ENCODE measurements around the gene CHMP4B.

The CHMP4B gene

GRCh38 chr20:33840759-33841435 lies 29.7 kb downstream of the CHMP4B start:
- DNase-seq (ENCODE audit: low read depth), result no peak

GRCh38 chr20:33841436-33841799 lies 30.3 kb downstream of the CHMP4B start:
- no peak for DNase-seq (ENCODE audit: low read depth)

DNA sequence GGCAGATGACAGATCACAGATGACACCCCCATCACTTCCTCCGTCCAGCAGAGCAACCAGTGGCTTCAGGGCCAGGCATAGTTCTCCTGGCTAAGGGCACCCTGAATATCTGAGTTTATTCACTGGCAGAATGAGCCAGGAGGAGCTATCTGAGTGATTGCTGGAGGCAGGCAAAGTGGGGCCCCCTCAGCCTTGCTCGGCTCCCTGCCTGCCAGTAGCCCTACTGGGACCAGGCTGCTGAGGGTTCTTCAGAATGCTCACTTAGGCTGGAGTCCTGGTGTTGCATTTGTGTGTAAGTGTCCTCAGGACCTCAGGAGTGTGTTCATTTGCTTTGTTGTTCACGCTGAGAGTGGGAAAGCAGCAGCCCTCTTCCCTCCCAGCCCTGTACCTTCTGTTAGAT lies 31.2 kb downstream of the CHMP4B start:
- no peak for DNase-seq (ENCODE audit: low read depth)

DNA sequence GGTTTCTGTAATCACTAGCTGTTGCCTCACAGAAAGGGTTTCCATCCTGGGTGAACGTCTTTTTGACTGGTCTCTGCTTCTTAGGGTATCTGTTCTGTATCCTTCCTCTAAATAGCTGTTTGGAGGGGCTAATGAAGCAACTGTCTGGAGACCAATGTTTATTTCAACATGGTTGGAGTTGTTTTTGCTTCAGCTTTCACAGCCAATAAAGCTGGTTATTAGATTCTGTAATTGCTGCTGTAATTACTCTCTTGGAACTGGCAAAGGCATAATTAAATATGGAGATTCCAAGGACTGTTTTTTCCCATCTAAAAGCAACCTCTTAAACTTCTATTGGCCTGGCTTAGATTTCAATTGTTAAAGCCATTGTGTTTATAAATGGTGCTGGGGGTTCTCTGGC lies 31.9 kb downstream of the CHMP4B start:
- DNase-seq (ENCODE audit: low read depth), result no peak

DNA sequence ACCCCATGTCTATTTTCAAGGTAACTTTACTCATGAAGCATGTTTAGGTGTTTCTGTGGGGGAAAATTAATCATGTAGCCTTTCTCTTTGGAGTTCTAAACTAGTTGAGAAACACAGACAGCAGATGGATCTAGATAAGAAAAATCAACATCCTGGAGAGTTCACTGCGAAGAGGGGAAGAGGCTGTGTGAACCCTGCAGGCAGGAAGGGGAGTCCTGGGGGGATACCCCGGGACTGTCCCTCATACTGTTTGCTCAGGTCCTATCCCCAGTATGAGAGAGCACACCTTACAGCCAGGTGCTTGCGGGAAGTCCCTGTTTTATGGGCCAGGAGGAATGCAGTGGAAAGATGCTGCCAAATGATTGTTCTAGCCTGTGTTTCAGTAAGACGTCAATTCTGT lies 32.7 kb downstream of the CHMP4B start:
- DNase-seq (ENCODE audit: low read depth), result no peak

- DNase-seq (ENCODE audit: low read depth), result no peak
These were observed 35.3 kb downstream of the CHMP4B start for GRCh38 chr20:33846291-33846935.

DNA sequence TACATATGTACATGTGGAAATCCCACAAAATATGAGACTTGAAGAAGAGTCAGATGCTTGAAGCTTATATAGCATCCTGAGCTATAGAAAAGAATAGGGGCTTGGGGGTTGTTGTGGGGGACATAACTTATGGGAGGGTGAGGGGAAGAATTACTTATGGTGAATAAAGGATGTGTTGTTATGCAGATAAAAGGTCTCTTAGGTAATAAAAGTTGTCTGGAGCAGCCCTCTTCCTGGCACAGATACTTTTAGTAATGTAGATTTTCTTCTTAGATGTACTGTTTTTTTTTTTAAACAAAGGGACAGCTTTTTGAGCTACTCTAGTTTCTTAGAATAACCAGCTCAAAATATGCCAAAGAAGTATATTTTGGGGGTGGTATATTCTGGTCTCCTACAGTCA lies 35.9 kb downstream of the CHMP4B start:
- no peak for DNase-seq (ENCODE audit: low read depth)

DNA sequence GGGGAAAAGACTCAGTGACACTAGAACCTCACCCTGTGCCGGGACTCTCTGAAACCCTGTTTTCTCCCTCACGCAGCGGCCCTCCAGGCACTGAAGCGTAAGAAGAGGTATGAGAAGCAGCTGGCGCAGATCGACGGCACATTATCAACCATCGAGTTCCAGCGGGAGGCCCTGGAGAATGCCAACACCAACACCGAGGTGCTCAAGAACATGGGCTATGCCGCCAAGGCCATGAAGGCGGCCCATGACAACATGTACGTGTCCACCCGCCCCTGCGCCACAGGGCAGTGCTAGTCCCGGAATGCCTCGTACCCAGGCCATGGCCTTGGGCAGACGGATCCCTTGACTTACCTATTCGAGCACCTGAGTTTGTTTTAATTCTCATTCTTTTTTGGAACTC lies 37.2 kb downstream of the CHMP4B start:
- DNase-seq (ENCODE audit: low read depth), result no peak

DNA sequence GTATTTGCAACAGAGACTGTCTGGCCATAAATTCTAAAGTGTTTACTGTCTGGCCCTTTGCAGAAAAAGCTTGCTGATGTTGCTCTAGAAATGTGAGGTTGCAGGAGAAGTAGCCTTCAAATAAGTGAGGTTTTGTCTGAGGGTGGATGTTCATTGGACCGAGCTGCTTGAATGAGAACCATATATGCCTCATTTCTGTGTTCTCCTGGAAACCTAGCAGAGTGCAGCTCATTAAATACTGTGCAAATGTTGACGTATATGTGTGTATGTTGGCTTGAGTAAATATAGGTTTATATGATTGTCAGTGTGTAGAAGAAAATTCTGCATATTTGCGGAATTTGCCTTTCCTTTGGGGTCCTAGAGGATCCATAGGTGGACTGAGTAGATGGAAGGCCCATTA lies 39.0 kb downstream of the CHMP4B start:
- no peak for DNase-seq (ENCODE audit: low read depth)

DNA sequence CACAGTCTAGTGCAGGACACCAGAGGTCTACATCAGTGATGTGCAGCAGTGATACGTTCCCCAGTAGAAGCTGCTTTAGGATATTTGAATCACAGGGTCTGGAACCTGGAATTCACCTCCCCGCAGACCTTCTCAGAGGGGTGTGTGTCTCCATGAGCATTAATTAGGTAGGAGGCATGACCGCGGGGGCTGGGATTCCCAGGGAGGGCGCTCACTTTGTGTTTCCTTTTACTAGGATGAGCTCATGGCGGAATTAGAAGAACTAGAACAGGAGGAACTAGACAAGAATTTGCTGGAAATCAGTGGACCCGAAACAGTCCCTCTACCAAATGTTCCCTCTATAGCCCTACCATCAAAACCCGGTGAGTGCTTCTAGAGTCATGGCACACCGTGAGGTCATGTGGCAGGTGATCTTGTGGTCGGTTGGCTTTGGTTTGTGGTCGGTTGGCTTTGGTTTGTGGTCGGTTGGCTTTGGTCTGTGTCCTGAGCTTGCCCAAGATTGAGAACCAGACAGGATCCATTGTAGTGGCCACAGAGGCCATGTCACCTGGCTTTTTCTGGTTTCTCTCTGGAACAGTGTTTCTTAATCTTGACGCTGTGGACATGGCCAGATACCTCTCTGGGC lies 40.8 kb downstream of the CHMP4B start:
- DNase-seq (ENCODE audit: low read depth), result no peak

GRCh38 chr20:33852626-33853506 lies 41.7 kb downstream of the CHMP4B start:
- no peak for DNase-seq (ENCODE audit: low read depth)

DNA sequence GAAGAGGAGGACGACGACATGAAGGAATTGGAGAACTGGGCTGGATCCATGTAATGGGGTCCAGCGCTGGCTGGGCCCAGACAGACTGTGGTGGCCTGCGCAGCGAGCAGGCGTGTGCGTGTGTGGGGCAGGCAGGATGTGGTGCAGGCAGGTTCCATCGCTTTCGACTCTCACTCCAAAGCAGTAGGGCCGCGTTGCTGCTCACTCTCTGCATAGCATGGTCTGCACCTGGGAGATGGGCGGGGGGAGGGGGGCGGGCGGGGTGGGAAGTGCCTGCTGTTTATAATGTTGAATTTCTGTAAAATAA lies 42.3 kb downstream of the CHMP4B start:
- no peak for DNase-seq (ENCODE audit: low read depth)

GRCh38 chr20:33857722-33858563 lies 46.8 kb downstream of the CHMP4B start:
- DNase-seq (ENCODE audit: low read depth), result no peak

DNA sequence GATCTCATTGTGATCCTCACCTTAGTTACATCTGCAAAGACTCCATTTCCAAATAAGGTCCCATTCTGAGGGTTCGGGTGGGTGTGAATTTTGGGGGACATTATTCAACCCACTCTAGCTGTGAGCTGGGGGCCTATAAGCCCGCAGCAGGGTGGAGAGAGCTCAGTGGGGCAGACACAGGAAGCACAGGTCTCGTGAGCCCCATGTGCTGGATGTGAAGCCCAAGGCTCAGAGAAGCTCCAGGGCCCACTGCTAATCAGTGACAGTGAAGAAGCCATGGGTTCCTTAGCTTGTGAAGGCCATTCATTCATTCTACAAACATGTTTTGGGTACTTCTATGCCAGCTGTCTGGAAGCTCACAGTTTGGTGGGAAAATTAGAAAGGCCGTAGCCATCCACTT lies 47.5 kb downstream of the CHMP4B start:
- DNase-seq (ENCODE audit: low read depth), result no peak

DNA sequence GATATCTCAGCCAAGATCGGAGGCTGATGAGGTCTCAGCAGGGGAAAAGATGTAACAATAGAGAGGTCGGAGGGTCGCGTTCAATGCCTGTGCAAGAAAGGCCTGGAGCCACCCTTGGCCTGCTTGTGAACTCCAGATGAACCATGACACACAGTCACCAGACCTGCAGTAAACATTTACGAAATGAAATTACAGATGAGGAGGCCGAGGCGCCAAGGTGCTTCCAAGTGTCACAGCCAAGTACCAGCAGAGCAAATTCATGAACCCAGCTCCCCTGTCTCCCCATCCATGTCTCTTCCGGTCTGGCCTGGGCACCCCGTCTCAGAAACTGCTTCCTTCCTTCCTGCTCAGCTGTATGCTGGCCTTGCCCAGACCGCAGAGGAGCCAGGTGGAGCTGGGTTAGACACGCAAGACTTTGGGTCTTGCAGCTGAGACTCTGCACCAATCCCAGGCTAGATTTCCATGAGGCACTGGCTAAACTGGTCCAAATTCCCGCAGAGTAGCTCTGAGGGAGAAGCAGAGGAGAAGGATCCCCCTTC lies 48.1 kb downstream of the CHMP4B start:
- no peak for DNase-seq (ENCODE audit: low read depth)

DNA sequence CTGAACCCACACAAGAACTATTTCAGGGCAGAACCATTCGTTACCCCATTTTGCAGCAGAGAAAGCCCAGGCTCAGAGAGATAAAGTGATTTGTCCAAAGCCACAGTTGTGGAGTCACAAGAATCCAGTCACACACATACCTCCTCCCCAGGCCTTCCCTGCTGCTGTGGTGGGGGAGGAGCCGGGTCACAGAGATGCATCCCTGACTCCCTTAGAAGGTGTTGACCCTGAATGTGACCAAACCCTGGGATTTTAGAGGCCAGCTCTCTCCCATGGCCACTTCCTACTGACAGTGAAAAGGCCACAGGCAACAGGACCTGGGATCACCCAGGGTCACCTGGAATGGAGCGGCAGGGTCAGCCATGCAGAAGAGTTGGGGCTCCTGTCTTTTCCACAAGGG lies 48.6 kb downstream of the CHMP4B start:
- no peak for DNase-seq (ENCODE audit: low read depth)

DNA sequence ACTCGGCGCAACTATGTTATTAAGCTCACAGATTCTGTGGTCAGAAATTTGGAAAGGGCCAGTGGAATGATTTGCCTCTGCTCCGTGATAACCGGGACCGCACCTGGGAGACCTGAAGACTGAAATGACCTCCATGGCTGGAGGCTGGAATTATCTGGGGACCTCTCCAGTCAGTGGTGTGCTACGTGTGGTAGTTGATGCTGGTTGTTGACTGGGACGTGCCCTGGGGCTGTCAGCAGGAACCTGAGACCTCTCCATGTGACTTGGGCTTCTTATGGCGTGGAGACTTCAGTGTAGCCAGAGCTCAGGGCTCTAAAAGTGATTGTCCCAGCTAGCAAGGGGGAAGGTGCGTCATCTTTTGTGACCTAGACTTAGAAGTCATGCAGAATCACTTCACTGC lies 50.3 kb downstream of the CHMP4B start:
- DNase-seq (ENCODE audit: low read depth), result no peak

DNA sequence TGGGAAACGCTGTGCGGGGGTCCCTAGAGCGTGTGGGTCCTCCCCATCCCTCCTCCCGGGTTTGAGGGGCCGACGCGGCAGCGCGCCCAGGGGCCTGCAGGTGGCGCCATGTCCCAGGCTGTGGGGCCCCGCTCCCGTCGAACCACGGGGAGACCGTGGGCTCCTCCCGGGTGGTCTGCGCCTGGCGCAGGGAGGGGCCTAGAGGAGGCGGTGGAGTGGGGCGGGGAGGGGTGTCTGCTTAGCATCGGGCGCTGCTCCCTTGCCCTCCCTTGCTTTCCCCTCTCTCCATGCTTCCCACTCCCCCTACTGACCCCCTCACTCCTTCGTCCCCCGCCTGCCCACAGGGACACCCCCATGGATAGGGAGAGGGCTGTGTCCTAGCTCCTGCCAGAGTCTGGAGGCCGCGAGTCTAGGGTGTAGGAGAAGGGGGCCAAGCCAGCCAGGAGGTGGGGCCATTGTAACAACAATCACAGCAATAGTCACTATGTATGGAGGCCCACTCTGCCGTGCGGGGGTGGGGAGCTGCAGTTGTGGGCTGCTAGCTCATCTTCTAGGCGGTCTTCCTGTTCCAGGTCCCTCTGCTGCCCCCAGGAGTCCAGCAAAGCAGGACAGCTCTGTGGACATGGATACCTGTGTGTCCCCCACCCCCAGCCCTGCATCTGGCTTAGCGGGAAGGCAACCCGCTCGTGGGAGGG lies 51.7 kb downstream of the CHMP4B start:
- DNase-seq (ENCODE audit: low read depth), result no peak

DNA sequence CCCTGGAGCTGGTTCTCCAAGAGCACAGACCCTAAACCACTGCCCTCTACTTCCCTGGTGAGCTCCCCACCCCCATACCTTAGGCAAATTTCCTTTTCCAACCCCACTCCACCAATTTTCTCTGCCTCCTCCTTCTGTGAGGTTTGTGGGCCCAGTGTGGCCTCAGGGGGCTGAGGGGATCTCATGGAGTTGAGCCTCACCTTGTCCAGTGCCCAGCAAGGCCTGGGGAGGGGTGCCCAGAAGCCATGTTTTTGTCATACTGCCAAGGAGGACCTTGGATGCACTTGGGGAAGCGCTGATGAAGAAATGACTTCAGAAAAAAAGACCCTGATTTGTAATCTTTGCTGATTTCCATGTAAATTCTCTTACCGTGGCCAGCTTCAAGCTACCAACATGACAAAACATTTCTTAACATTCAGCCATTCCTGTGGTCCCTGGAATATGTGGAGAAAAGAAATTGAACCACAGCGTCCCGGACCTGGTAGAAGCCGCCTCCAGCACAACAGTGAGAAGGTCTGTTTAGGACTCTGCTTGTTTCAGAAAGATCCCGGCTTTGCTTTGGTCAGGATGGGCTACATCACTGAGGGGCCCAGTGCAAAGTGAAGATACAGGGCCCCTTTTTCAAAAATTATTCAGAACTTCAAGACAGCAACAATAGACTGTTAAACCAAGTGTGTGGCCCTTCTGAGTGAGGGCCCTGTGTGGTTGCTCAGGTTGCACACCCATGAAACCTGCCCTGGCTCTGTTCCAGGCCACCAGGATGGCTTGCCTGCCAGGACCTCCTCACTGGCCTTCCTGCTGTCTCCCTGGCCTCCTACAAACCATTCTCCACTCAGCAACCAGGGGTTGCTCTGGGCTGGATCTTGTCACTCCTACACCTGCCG lies 52.5 kb downstream of the CHMP4B start:
- no peak for DNase-seq (ENCODE audit: low read depth)

GRCh38 chr20:33864324-33864963 lies 53.3 kb downstream of the CHMP4B start:
- no peak for DNase-seq (ENCODE audit: low read depth)

Measured in T-helper 22 cell (primary cell).